Ishikawa (cell line): ENCODE results near the gene TAOK2.

Experiments used
- CEBPB ChIP-seq: IDR thresholded peaks from 2 replicates; pipeline ENCODE4 v1.6.1; 2012
- EP300 ChIP-seq: IDR thresholded peaks from 2 replicates; pipeline ENCODE4 v1.6.1; 2012; ENCODE audit warnings: borderline replicate concordance
- NFIC ChIP-seq: IDR thresholded peaks from 2 replicates; pipeline ENCODE4 v1.6.1; 2012
- RAD21 ChIP-seq: IDR thresholded peaks from 2 replicates; pipeline ENCODE4 v1.6.1; 2012; ENCODE audit warnings: low read depth
- TAF1 ChIP-seq: IDR thresholded peaks from 2 replicates; pipeline ENCODE4 v1.6.1; 2012; ENCODE audit warnings: low read depth, mild to moderate bottlenecking
- TEAD4 ChIP-seq: IDR thresholded peaks from 2 replicates; pipeline ENCODE4 v1.6.1; 2012
- YY1 ChIP-seq: IDR thresholded peaks from 2 replicates; pipeline ENCODE4 v1.6.1; 2012; ENCODE audit warnings: low read depth
- ZBTB7A ChIP-seq: IDR thresholded peaks from 2 replicates; pipeline ENCODE4 v1.6.1; 2012; ENCODE audit warnings: low read depth
- TF ChIP-seq, protein P1 (sequence below): IDR thresholded peaks from 2 replicates; pipeline ENCODE4 v1.6.1; 2012
- TF ChIP-seq, protein P2 (sequence below): IDR thresholded peaks from 2 replicates; pipeline ENCODE4 v1.6.1; 2012; ENCODE audit warnings: low read depth, mild to moderate bottlenecking

DNA sequence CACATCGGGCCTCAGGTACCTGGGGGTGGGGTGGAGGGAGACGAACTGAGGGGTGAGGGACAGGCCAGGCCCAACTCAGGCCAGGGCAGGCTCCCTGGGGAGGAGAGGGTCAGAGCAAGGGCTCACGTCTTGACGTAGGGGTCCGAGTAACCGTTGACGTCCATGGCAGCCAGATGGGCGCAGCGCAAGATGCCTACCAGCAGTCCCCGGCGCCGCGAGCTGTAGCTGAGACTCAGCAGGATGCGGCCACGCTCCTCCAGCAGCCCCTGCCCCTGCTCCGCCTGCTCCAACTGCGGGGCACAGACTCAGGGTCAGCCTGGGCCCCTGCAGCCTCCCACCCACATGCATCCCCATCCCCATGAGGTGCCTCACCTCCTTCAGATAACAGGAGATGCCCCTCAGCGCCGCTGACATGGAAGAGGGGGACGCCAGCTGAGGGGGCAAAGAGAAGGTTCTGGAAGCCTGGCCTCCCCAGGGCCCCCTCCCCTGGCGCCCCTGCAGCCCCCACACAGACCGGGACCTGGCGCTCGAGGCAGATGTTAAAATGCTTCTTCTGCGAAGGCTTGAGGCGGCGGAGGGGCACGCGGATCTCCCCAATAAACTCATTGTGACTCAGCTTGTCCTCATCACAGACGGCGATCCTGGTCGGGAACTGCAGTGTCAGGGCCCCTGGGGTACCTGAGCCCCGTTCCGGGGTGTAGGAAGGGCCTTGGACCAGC is 33.1 kb downstream of the TAOK2 start:
- TF ChIP-seq CEBPB (no peak), TEAD4 (no peak), EP300 (no peak), YY1 (no peak), TAF1 (no peak), ZBTB7A (no peak), NFIC (no peak), RAD21 (no peak)
- TF ChIP-seq, protein P1, sequence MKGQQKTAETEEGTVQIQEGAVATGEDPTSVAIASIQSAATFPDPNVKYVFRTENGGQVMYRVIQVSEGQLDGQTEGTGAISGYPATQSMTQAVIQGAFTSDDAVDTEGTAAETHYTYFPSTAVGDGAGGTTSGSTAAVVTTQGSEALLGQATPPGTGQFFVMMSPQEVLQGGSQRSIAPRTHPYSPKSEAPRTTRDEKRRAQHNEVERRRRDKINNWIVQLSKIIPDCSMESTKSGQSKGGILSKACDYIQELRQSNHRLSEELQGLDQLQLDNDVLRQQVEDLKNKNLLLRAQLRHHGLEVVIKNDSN = no peak
- TF ChIP-seq, protein P2, sequence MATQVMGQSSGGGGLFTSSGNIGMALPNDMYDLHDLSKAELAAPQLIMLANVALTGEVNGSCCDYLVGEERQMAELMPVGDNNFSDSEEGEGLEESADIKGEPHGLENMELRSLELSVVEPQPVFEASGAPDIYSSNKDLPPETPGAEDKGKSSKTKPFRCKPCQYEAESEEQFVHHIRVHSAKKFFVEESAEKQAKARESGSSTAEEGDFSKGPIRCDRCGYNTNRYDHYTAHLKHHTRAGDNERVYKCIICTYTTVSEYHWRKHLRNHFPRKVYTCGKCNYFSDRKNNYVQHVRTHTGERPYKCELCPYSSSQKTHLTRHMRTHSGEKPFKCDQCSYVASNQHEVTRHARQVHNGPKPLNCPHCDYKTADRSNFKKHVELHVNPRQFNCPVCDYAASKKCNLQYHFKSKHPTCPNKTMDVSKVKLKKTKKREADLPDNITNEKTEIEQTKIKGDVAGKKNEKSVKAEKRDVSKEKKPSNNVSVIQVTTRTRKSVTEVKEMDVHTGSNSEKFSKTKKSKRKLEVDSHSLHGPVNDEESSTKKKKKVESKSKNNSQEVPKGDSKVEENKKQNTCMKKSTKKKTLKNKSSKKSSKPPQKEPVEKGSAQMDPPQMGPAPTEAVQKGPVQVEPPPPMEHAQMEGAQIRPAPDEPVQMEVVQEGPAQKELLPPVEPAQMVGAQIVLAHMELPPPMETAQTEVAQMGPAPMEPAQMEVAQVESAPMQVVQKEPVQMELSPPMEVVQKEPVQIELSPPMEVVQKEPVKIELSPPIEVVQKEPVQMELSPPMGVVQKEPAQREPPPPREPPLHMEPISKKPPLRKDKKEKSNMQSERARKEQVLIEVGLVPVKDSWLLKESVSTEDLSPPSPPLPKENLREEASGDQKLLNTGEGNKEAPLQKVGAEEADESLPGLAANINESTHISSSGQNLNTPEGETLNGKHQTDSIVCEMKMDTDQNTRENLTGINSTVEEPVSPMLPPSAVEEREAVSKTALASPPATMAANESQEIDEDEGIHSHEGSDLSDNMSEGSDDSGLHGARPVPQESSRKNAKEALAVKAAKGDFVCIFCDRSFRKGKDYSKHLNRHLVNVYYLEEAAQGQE = no peak
